ENCODE data around the gene HDAC4.
A peak's percentile ranks its signal among the peaks of the same experiment; 100 is the strongest.

The HDAC4 gene

DNA sequence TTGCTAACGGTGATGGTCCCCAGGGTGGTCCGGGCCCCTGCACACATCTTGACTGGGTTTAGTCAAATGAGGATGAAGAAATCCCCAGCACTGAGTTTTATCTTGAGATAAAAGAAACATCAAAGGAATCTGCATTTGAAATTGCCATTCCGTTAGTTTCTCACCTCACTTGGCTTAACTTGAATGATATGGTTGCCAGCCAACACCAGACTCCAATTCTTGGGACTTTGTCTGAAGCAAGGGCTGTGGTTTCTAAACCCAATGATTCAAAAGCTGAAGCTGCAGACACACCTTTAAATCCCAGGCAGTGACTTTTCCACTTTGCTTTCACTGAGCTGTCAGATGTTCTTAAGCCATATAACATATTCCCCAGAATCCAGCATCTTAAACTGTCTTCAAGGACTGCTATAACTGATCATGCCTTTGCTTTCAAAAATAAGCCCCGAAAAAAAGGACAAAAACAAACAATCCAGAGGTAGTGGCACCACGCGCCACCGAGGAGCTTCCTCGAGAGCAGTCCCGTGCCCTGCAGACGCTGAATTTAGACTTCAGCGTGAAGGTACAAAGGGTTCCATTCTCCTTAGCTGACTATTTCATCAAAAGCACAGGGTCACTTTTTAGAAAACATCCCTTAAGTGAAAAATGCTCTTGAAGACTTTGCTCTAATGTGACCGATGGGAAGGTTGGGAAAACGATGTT, 189.3 kb downstream of the HDAC4 start:
- DNase-seq = no peak

DNA sequence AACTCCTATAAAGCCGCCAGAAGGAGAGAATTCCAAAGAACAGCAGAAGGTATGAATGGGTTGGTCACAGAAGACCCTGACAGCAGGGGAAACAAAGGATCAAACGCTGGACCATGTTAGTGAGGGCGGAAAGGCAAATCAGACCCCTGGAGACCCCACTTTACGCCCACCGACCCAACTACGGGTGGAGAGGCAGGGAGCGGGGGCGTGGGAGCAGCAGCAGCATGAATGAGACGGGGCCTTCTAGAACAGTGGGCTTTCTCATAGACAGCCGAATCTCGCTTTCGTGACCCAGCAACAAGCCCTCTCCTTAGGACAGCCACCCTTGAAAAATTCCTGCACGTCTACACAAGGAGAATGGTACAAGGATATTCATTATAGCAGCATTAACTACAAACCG, 191.0 kb downstream of the HDAC4 start:
- no peak for DNase-seq

DNA sequence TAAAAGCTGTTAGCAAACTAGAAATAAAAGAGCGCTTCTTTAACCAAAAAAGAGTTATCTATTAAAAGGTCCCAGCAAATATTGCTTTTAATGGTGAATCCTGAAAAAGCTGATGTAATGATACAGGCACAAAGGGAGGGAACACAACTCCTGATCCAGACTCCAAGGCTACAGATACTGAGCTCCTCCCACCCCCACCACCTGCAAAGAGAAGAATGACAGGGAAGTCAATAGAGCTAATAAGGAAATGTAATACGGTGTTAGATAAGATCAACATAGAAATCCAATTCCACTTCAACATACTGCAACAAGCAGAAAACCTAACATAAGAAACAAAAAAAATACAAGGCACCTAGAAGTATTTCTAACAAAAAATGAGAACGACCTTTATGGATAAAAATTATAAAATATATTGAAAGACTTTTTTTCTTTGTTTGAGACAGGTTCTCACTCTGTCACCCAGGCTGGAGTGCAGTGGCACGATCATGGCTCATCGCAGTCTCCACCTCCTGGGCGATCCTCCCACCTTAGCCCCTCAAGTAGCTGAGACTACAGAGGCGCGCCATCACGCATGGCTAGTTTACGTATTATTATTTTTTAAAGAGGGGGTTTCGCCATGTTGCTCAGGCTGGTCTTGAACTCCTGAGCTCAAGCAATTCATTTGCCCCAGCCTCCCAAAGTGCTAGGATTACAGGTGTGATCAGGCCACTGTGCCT, 192.2 kb downstream of the HDAC4 start:
- DNase-seq = peak; percentile 61

DNA sequence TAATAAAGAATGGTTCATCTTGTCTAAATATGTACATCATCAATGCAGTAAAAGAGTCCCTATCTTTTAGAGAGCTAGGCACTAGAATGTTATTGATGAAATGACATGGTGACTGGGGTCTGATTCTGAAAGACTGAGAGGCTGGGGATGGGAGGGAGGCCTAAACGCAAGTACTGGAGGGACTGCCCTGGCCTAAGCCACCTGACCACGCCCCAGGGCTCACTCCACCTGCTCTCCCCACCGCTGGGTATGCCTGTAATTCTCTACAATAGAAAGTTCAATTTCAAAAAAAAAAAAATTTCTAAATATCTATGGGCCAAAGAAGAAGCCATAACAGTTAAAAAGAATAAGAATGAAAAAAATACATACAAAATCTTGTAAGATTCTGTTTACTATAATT, 194.0 kb downstream of the HDAC4 start:
- DNase-seq = no peak

DNA sequence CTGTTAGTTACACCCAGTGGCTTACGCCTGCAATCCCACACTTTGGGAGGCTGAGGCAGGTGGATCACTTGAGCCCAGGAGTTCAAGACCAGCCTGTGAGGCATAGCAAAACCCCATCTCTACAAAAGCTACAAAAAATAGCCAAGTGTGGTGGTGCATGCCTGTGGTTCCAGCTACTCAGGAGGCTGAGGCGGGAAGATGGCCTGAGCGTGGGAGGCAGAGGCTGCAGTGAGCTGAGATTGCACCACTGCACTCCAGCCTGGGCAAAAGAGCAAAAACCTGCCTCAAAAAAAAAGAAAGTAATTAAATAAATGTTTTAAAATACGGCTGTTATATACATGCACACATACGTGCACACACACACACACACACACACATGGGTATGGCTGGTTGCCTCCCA, 194.8 kb downstream of the HDAC4 start:
- no peak for DNase-seq

DNA sequence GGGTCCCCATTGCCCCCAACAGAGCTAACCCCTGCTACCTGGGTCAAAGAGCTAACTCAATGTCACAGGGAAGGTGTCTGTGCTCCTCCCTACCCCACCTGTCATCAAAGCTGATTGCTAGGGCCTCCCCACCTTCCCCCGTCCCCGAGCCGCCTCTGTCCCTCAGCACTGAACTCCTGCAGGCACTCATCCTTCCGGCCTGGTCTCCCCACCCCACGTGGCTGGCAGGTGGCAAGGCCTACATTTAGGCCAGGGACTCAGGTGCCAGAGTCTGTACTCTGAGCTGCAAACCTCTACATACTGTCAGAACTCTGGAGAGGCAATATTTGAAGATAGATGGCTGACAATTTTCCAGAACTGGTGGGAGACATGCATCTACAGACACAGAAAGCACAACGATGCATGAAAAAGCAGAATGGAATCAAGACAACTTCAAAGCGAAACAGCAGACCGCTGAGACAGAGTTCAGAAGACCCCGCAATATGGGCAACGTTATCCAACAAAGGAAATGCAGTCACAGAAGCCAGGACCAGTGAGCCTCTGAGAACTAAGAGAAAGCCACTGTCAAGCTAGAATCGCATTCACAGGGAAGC, 195.8 kb downstream of the HDAC4 start:
- no peak for DNase-seq

DNA sequence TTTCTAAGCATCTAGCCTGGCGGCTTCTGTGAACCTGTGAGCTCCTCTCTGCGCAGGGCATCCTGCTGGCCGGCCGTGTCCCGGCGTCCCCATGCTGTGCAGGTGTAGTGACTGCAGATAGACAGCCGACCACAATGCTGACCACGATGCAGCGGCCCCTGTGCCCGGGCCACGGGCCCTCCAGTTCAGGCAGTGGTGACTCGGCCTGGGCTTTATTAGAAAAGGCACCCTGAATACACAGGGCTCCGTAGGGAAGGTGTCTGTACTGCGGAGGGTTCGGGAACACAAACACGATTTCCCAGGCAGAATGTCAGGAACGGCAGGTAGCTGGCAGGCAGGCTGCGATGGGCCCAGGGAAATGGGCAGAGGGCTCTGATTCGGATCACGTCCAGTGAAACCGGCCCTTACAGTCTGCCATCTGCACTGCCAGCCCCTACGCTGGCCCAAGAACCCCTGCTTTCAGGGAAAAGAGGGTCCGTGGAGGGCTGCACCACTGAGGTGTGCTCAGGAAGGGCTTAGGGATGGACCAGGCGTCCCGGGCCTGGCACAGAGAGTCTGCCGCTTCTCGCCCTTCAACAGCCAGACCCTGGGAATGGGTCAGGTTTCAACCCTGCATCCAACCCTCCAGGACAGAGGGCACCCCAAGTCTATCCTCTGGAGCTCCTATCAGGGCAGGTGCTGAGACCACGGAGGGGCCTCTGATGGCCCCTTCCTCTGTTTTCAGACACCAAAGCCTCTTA, 196.5 kb downstream of the HDAC4 start:
- DNase-seq = no peak

DNA sequence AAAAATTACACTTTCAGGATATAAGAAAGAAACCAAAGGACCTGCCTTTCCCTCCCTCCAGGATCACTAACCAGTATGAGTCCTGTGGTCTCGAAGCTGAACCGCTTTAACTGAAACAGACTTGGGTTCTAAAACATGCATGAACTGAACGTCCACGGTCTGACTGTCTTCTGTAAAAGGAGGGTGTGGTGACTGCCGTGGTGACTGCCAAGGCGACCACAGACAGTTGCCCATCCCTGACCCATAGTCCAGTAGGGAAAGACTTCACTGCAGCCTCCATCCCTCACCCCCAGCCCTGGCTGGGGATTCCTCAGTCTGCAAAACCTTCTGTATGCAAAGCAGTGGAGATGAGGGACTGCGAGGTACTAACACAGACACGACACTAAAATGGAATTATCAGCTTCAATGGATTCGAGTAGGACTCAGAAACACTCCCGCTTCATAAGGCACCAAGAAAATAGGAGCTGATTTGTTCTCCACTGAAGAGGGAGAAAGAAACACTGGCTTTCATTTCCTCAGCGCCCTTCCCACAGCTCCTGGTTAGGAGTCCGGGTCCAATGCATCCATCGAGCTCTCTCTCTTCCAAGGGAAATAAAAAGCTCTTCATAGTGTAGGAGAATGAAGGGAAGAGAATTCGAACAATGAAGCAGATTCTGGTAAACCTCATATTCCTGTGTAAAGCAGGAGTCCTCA, 197.2 kb downstream of the HDAC4 start:
- DNase-seq = no peak

DNA sequence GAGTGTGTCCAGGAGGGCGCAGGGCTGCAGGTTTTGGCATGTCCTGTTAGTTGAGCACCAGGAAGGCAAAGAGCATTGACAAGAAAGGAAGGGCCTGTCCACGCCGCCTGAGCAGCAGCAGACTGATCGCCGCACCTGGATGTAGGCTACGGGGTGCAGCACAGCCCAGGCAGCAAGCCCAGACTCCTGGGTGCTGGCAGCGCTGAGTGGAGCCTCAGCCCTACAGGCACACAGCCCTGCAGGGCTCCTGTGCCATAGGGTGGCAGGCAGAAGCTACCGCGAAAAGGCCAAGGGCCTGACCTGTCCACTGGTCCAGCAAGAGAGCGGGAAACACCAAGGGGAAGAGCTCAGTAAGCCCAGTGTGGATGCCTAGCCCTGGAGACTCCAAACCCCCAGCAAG, 198.0 kb downstream of the HDAC4 start:
- DNase-seq = no peak

DNA sequence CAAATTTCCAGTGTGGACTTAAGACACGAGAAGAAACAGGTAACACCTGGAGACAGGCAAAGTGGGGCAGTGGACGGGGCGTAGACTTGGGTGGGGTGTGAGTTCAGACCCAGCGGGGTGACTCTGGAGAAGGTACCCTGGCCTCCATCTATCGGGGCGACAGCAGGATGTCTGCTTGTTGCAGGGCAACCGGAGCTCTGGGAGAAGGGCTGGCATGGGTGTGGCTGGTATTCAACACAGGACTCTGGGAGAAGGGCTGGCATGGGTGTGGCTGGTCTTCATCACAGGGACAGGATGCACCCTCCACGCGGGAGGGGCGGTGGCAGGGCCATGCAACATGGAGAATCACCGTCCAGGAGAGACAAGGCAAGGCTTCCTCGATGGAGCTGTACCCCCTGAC, 198.5 kb downstream of the HDAC4 start:
- DNase-seq = no peak

DNA sequence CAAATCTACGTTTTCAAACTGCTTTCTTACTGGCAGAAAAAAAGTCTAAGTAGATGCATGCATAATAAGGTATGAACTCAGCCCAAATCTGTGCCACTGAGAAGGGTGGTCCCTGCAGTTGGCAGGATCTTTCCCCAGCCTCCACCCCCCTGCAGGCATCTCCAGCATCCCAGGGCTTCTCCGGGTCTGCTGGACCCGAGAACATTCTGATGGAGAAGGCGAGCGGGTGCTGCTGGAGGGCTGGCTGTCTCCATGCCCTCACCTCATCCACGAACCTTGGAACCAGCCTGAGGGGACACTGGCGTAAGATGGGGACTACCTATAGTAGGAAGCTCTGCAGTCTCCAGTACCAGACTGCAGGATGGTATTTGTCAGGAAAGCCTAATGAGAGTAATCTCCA, 198.9 kb downstream of the HDAC4 start:
- no peak for DNase-seq

DNA sequence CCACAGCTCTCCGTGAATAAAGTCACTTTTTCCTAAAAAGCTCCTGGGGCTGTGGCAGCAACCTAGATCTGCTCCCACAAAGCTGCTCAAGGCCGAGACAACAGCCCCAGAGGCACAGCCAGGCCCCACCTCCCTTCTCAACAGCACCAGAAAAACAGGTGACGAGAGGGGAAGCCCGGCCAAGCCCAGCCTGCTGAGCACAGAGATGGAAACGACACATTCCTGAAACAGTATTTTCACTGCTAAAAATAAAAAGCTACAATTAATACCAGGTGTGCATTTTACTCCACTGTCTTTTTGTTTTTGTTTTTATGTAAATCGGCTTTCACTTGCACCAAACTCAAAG, 199.3 kb downstream of the HDAC4 start:
- no peak for DNase-seq

DNA sequence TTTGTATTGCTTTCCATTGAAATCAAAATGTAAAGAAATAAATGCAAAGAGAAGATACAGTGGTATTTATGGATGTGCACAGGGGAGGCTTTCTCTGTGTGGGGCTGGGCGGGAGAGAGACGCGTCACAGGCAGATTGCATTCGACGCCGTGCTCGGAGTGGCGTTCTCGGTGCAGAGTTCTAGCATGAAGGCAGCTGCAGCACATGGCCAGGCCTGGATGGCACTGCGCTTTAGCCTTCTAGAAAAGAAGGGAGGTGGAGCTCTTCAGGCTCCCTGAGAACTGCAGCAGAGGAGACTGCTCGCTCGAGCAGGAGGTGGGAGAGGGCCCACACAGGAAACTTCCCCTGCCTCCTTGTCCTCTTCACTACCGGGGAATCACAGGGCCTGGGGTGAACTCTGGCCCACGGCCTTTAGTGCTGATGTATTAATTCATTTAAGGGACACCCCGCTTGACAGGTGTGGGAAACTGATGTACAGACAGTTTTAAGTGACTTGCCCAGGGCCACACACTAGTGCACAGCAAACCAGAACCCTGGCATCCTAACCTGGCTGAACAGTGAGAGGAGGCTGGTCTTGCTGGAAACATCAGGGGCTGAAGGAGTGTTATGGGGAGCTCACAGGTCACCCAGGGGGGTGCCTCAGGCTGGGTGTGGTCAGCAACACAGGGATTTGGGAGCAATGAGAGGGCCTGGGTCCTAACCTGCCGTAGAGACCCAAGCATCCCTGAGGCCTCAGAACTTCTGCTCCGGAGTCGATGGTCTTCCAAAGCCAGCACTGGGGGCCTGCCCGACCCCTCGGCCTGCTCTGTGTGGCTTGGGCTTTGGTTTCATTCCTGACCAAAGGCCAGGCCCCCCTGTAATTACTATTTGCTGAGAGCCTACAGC, 199.9 kb downstream of the HDAC4 start:
- DNase-seq = no peak

DNA sequence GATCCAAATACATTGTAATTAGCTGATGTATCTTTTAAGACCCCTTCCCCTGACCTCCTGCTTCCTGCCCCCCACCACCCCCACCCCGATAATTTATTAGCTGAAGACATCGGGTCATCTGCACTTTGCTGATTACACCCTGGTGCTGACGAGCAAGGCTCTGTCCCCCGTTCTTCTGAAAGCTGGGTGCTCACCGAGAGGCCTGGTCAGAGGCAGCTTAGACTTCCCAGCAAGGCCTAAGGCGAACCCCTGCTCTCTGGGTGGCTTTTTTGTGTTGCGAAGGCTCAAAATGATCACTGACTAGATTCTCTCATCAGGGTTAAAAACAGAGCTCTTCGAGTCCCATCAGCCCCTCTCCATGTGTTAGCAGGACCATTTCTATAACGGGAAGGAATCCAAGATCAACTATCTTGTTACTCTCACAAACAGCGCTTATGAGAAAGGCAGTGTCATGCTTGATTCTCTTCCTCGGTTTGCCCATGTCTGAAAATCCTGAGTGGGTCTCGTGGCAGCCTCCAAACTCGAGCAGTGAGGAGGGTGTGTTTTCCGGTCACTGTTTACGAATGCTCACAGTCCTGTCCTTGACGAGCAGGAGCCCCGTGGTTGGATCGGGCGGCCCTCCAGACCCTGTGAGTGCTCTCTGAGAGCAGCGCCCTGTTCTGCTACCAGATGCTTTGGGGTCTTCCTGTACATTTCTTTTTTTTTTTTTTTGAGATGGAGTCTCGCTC, 201.6 kb downstream of the HDAC4 start:
- DNase-seq = no peak

DNA sequence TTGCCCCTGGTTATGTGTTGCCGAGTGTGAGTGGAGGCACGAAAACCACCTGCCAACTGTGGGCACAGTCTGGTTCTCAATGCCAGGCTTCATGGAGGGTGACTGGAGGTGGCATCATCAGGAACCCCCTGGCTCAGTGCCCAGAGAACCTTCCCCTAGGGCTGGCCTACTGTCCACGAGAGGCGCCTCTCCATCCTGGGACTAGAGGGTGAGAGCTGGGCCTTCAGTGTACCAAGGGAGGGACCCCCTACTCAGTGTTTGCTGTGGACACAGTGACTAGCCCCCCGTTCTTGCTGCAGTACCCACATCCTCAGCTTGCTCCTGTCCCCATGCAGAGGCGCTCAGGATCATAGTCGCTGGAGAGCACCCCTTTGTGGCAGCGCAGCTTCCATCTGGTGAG, 202.6 kb downstream of the HDAC4 start:
- DNase-seq = no peak

DNA sequence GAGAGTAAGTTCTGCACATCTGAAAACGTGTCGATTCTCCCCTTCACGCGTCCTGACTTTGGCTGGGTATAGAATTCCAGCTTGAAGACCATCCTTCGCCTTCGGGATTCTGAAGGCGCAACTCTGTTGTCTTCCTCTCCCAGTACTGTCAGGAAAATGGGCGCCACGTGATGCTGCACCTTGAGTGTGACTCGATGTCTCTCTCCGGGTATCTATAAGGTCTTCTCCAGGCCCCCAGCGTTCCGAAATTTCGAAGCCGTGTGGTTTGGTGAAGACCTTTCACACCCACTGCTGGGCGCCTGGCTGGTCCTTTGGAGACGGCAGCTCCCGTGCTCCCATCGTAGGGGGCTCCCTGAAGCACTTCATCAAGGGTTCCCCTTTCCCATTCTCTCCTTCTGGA, 203.7 kb downstream of the HDAC4 start:
- no peak for DNase-seq

DNA sequence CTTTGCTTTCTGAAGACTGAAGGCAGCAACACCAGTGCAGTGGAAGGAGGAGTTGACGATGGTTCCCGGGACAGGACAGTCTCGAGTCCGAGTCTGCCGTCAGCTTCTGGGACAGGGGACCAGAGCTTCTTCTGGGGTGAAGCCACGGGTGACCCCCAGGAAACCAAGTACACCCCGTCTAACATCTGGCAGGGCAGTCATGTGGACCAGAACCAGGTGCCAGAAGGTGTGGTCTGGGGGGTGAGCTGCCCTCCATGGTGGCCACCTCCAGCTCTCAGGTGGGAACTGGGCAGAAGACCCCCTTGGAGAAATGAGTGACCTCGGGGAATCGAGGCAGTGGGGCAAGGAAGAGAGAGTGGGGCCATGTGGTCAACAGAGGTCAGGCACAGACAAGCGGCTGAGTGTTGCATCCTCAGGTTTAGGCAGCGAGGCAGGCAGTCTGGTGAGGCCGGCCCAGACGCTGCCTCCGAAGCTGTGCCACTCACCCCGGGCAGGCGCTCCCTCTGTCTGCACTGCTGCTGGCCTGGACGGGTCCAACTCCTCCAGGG, 204.3 kb downstream of the HDAC4 start:
- no peak for DNase-seq

DNA sequence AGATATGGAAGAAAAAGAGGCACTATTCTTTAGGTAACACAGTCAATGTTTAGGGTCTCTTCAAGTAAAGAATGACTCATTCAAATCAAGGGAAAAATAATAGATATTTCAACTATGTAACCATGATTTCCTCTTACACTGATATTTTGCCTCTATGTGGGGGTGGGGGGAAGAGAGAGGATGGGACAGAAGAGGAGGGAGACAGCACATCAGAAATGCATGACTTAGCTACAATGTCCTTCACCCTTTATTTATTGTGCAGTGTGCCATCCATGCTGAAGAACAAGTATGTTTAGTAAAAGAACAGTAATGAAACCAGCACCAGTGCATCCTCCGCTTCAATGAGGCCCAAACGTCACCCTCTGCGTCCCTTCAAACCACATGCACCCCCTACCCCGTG, 204.8 kb downstream of the HDAC4 start:
- no peak for DNase-seq

DNA sequence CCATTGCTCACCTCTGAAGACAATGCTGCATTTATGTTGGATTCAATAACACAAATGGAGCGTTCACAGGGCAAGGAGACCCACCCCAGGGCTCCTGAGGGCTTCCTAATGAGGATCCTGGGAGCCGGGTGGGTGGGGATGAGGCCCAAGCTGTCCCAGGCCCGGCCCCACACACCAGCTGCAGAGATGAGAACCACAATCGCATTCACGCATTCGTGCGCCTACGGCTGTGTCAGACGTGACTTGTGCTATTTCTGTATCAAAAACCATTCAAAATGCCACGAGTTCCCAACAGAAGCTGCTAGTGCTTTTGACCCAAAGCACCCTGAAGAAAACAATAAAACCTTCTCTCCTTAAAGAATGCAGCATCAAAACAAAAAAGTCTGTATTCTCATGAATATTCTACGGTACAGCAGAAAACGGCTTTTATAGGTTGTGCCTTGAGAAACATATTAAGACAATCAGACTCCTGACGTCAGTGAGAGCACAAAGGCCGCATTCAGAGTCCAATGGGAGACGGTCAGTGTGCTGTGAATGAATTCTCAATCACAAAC, 205.4 kb downstream of the HDAC4 start:
- DNase-seq = no peak

DNA sequence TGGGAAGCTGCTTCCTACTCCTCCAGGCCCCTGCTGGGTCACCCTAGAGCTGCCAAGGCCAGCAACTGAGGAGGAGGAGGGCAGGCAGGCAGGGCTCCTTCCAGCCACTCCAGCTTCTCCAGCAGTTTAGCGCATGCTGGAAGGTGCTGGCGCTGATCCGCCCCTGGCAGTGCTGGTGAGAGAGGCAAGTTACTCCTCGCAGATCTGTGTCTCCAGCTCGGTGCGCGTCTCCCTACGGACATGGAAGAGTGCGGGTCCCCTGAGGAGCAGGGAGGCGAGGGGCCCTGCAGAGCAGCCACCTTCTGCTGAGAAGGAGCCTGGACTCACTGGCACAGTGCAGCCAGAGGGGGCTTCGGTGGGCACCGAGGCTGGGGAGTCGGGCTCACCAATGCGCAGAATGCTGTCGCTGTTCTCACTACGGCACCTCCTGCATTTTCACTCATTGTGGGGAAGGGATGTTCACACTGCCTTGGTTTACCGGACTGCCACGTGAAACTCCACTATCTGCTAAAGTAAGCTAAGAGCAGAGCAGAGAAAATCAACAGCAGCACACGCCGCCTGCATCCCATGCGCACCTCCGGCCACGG, 206.0 kb downstream of the HDAC4 start:
- no peak for DNase-seq

All from NCI-H1436 treated with DMSO at 0.1 percent for 48 hours (cell line).